Suprapubic skin (tissue), 4 donors: ENCODE measurements around the gene ANKLE2. TPM values are rescaled to one million over a fixed set of nuclear protein-coding genes. Genes with fewer than 3 reads are reported as not detected.
A peak's percentile ranks its signal among the peaks of the same experiment; 100 is the strongest.

Source experiments
- DNase-seq, 2 donors: peaks; one replicate each; pipeline ENCODE4 v3.0.0-alpha.2; 2019; ENCODE audit warnings: low spot score in 2 of 2
- H3K27ac ChIP-seq: fragments of 200-600 bp; sonication (generic); one replicate; pipeline ENCODE4 v1.5.1; 2019
- H3K27me3 ChIP-seq: fragments of 200-600 bp; sonication (generic); one replicate; pipeline ENCODE4 v1.5.1; 2019
- H3K36me3 ChIP-seq: fragments of 200-600 bp; sonication (generic); one replicate; pipeline ENCODE4 v1.5.1; 2019
- H3K4me1 ChIP-seq: fragments of 200-600 bp; sonication (generic); one replicate; pipeline ENCODE4 v1.5.1; 2019
- H3K4me3 ChIP-seq: fragments of 200-600 bp; sonication (generic); one replicate; pipeline ENCODE4 v1.5.1; 2019; ENCODE audit warnings: mild to moderate bottlenecking
- H3K9me3 ChIP-seq: fragments of 200-600 bp; sonication (generic); one replicate; pipeline ENCODE4 v1.5.1; 2019
- EP300 ChIP-seq: sonication (generic); formaldehyde crosslinking; IDR thresholded peaks from one replicate; pipeline ENCODE4 v1.6.1; 2017; ENCODE audit warnings: antibody characterized with exemption
- POLR2A ChIP-seq, 2 donors: fragments of 450-650 bp; IDR thresholded peaks; one replicate each; pipeline ENCODE4 v1.6.1; 2017; ENCODE audit warnings: antibody characterized with exemption in 2 of 2, mild to moderate bottlenecking in 2 of 2, moderate library complexity in 2 of 2
- POLR2AphosphoS5 ChIP-seq, 3 donors: sonication (generic); formaldehyde crosslinking; IDR thresholded peaks; one replicate each; pipeline ENCODE4 v1.6.1; 2017; ENCODE audit warnings: antibody characterized with exemption in 3 of 3
- WGBS: methylation state at CpG from one replicate; pipeline ENCODE4 v1.1.5; 2018; 5-methylcytosine and 5-hydroxymethylcytosine counted together
- total RNA-seq, 4 donors: library from RNA; depleted of rRNA; stranded (reverse); fragments of >200 nt; gene quantifications; one replicate each; pipeline ENCODE4 v1.1.0, GENCODE V29; 2016
- TF ChIP-seq, protein P1 (sequence below), 2 donors: fragments of 200-600 bp in 1 of 2; fragments of 450-650 bp in 1 of 2; sonication (generic) in 1 of 2; IDR thresholded peaks; one replicate each; pipeline ENCODE4 v1.5.1; 2016 to 2019; ENCODE audit warnings: antibody characterized with exemption in 2 of 2, mild to moderate bottlenecking in 1 of 2, moderate library complexity in 1 of 2

Gene ANKLE2
- total RNA-seq, 4 donors from 2014 or later = 74.7 to 222 (median 111) TPM

DNA sequence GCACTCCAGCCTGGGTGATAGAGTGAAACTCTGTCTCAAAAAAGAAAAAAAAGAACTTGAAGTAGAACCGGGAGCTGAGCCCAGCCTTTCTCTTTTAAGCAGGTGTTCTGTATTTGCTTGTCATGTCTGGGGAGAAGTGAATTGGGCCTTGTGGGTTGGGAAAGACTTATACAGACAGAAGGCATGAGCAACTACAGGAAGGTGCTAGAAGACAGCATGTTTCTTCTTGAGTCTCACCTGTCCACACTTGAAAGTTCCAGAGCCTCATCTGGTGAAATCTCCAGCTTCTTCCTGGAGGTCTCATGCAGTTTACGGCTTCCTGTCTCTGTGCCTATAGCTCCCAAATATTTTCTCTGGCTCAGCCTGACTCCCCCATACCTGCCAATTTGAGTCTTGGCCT, 48.5 kb downstream of the ANKLE2 start:
- H3K4me3 ChIP-seq = no peak overlapping the region
- no peak overlapping the region for H3K27ac ChIP-seq
- H3K9me3 ChIP-seq = no peaks in the 10 kb centered on the region
- WGBS = 77% methylated on average over 2 of the region's 2 CpGs
- no peak for DNase-seq
- H3K36me3 ChIP-seq = peaks cover 37% of the 10 kb centered on the region
- peaks cover 33% of the 10 kb centered on the region for H3K4me1 ChIP-seq
- no peaks in the 10 kb centered on the region for H3K27me3 ChIP-seq
- TF ChIP-seq, protein P1, sequence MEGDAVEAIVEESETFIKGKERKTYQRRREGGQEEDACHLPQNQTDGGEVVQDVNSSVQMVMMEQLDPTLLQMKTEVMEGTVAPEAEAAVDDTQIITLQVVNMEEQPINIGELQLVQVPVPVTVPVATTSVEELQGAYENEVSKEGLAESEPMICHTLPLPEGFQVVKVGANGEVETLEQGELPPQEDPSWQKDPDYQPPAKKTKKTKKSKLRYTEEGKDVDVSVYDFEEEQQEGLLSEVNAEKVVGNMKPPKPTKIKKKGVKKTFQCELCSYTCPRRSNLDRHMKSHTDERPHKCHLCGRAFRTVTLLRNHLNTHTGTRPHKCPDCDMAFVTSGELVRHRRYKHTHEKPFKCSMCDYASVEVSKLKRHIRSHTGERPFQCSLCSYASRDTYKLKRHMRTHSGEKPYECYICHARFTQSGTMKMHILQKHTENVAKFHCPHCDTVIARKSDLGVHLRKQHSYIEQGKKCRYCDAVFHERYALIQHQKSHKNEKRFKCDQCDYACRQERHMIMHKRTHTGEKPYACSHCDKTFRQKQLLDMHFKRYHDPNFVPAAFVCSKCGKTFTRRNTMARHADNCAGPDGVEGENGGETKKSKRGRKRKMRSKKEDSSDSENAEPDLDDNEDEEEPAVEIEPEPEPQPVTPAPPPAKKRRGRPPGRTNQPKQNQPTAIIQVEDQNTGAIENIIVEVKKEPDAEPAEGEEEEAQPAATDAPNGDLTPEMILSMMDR (IDR thresholded peaks at IDR 0.05) = no peak
- TF ChIP-seq POLR2AphosphoS5 (IDR thresholded peaks at IDR 0.05) (no peak), EP300 (no peak), POLR2A (IDR thresholded peaks at IDR 0.05) (no peak)

GRCh38 chr12:132711080-132711843, 50.4 kb downstream of the ANKLE2 start:
- DNase-seq = peak in 1 of 2 donors; percentile 74

DNA sequence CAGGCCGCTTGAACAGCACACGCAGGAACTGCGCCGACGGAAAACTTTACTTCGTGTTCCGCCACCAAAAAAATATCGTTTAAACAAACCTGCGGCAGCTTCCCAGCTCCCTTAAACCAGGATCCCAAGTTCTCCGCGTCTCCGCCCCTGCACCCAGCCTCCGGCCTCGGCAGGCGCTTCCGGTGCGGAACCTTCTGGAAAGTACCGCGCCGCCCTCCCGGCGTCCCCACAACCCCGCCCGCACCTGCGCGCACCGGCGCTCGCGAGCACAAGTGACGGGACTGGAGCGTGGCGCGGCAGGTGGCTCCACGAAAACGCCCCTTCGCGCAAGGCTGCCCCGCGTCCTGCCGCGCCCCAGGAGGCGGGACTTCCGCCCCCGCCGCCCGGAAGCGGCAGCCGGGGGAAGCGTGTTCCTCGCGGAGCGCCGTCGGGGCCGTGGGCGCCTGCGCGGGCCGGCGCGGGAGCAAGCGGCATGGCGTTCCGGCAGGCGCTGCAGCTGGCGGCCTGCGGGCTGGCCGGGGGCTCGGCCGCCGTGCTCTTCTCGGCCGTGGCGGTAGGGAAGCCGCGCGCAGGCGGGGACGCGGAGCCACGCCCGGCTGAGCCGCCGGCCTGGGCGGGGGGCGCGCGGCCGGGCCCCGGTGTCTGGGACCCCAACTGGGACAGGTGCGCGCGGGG, 51.1 kb downstream of the ANKLE2 start, which contains the start of gene PGAM5:
PGAM5 (plus strand) TSS at position 438 of the 675 bp plus-strand sequence; CDS start at position 473, 35 bp downstream.
- Histone ChIP-seq H3K27me3 (no peaks in the 10 kb centered on the region), H3K4me3 (peak within 1 kb of the TSS; percentile 98), H3K36me3 (peaks cover 13% of the 10 kb centered on the region), H3K4me1 (peaks cover 33% of the 10 kb centered on the region), H3K27ac (peak within 1 kb of the TSS; percentile 80), H3K9me3 (no peaks in the 10 kb centered on the region)
- peak in 1 of 2 donors; percentile 83 for DNase-seq
- TF ChIP-seq, protein P1 (IDR thresholded peaks at IDR 0.05) = no peak
- no peak for TF ChIP-seq EP300
- peak; percentile 18 to 51 for TF ChIP-seq POLR2A (IDR thresholded peaks at IDR 0.05)
- TF ChIP-seq POLR2AphosphoS5 (IDR thresholded peaks at IDR 0.05) = peak in 2 of 3 donors; percentile 68 to 88
- WGBS = under 1% methylated on average over 28 of the region's 94 CpGs

More at GRCh38 chr12:132711080-132711843, 50.4 kb downstream of the ANKLE2 start:
- peak overlapping the region; percentile 80 for H3K27ac ChIP-seq
- TF ChIP-seq EP300 = no peak
- no peak for TF ChIP-seq POLR2A (IDR thresholded peaks at IDR 0.05)
- no peak for TF ChIP-seq POLR2AphosphoS5 (IDR thresholded peaks at IDR 0.05)
- TF ChIP-seq, protein P1 (IDR thresholded peaks at IDR 0.05) = no peak
- H3K4me1 ChIP-seq = peaks cover 33% of the 10 kb centered on the region
- no peaks in the 10 kb centered on the region for H3K9me3 ChIP-seq
- peak overlapping the region; percentile 98 for H3K4me3 ChIP-seq
- H3K27me3 ChIP-seq = no peaks in the 10 kb centered on the region
- H3K36me3 ChIP-seq = peaks cover 19% of the 10 kb centered on the region
- 12% methylated on average over 49 of the region's 59 CpGs for WGBS

DNA sequence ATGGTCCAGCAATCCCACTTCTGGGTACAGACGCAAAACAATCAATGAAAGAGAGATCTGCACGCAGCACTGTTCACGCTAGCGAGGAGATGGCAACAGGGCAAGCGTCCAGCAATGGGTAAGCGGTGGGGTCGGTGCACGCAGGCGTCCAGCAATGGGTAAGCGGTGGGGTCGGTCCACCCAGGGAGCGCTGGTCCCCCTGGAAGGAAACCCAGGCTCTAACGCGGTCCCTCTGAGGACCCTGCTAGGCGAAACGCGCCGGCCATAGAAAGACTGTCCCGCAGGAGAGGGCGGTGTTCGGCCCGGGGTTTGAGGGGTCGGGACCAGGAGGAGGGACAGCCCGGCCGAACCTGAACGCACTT, 51.6 kb downstream of the ANKLE2 start:
- H3K9me3 ChIP-seq = no peaks in the 10 kb centered on the region
- no peak for TF ChIP-seq EP300
- H3K27me3 ChIP-seq = no peaks in the 10 kb centered on the region
- peaks cover 8% of the 10 kb centered on the region for H3K36me3 ChIP-seq
- DNase-seq = no peak
- WGBS = under 1% methylated on average over 17 of the region's 26 CpGs
- H3K27ac ChIP-seq = peak overlapping the region; percentile 80
- H3K4me1 ChIP-seq = peaks cover 33% of the 10 kb centered on the region
- H3K4me3 ChIP-seq = peak overlapping the region; percentile 98

GRCh38 chr12:132708150-132708549, 53.5 kb downstream of the ANKLE2 start:
- H3K36me3 ChIP-seq = peaks cover 9% of the 10 kb centered on the region
- H3K27me3 ChIP-seq = no peaks in the 10 kb centered on the region
- TF ChIP-seq POLR2AphosphoS5 (IDR thresholded peaks at IDR 0.05) = no peak
- TF ChIP-seq EP300 = no peak
- TF ChIP-seq, protein P1 (IDR thresholded peaks at IDR 0.05) = no peak
- TF ChIP-seq POLR2A (IDR thresholded peaks at IDR 0.05) = no peak
- no peak overlapping the region for H3K4me3 ChIP-seq
- peaks cover 33% of the 10 kb centered on the region for H3K4me1 ChIP-seq
- DNase-seq = no peak
- WGBS = 80% methylated on average over 2 of the region's 2 CpGs
- no peaks in the 10 kb centered on the region for H3K9me3 ChIP-seq
- H3K27ac ChIP-seq = no peak overlapping the region
